Caco-2 (cell line): ENCODE data around the gene MBD5. TPM values are rescaled to one million over a fixed set of nuclear protein-coding genes. Genes with fewer than 3 reads are reported as not detected.

Experiments
- BruUV-seq: library from RNA; stranded (reverse); fragments of 400-500 nt; replicated peaks from 2 replicates; lab custom pipeline; 2021; lab: Mats Ljungman, UMichigan
- CTCF ChIA-PET: fragments of 300-600 bp; sonication (Branson Sonifier 250); formaldehyde crosslinking; loops from one replicate; lab custom pipeline; 2022; ENCODE audit warnings: antibody characterized with exemption; lab: Charles Lee
- POLR2A ChIA-PET: fragments of 300-600 bp; sonication (Branson Sonifier 250); formaldehyde crosslinking; loops from one replicate; lab custom pipeline; 2022; ENCODE audit warnings: antibody characterized with exemption; lab: Charles Lee
- DNase-seq, 2 experiments: peaks; one replicate each; pipeline versions ENCODE4 v3.0.0 to v3.0.0-alpha.2; 2020 to 2022
- H3K27me3 ChIP-seq: replicated peaks from 2 replicates; pipeline ENCODE4 v1.6.0; 2011; ENCODE audit warnings: low read length; ENCODE audit not compliant: control insufficient read depth, insufficient read depth
- H3K36me3 ChIP-seq: 2 replicates; pipeline ENCODE4 v1.5.1; 2011; ENCODE audit warnings: low read length; ENCODE audit not compliant: control insufficient read depth, insufficient read depth
- H3K4me1 ChIP-seq: fragments of 250-450 bp; sonication (Bioruptor Pico); 2 replicates; pipeline ENCODE4 v1.5.1; 2020; ENCODE audit warnings: mild to moderate bottlenecking
- H3K4me3 ChIP-seq: 2 replicates; pipeline ENCODE4 v1.5.1; 2011; ENCODE audit warnings: low read depth, mild to moderate bottlenecking, control low read depth, low read length
- H3K9me3 ChIP-seq: fragments of 250-450 bp; sonication (Bioruptor Pico); 2 replicates; pipeline ENCODE4 v1.5.1; 2020; ENCODE audit warnings: mild to moderate bottlenecking, moderate library complexity
- H3K27ac Mint-ChIP-seq: one replicate; pipeline ENCODE4 v1.8.0; 2022; ENCODE audit warnings: mixed read lengths; ENCODE audit not compliant: unreplicated experiment
- H3K27me3 Mint-ChIP-seq: one replicate; pipeline ENCODE4 v1.8.0; 2022; ENCODE audit warnings: mixed read lengths; ENCODE audit not compliant: insufficient read depth, unreplicated experiment
- H3K36me3 Mint-ChIP-seq: one replicate; pipeline ENCODE4 v1.8.0; 2022; ENCODE audit warnings: mild to moderate bottlenecking, mixed read lengths; ENCODE audit not compliant: insufficient read depth, unreplicated experiment
- H3K4me1 Mint-ChIP-seq: one replicate; pipeline ENCODE4 v1.8.0; 2022; ENCODE audit warnings: low read depth, mixed read lengths; ENCODE audit not compliant: unreplicated experiment
- H3K4me3 Mint-ChIP-seq: one replicate; pipeline ENCODE4 v1.8.0; 2022; ENCODE audit warnings: mild to moderate bottlenecking, moderate library complexity, mixed read lengths; ENCODE audit not compliant: unreplicated experiment
- H3K9me3 Mint-ChIP-seq: one replicate; pipeline ENCODE4 v1.8.0; 2022; ENCODE audit warnings: mixed read lengths; ENCODE audit not compliant: unreplicated experiment
- intact Hi-C: fragments of 100-400 bp; cut with micrococcal nuclease; formaldehyde crosslinking; loops from one replicate; pipeline ENCODE4 v1.10.0; 2022; ENCODE audit not compliant: unreplicated experiment
- total RNA-seq: library from RNA; stranded (reverse); gene quantifications from 2 replicates; pipeline ENCODE4 v1.2.3, GENCODE V29; 2022
- TF ChIP-seq, protein P1 (sequence below), 2 experiments: fragments of 200-600 bp in 1 of 2; IDR thresholded peaks; 1 replicate in 1 of 2; 2 replicates in 1 of 2; pipeline versions ENCODE4 v1.5.1 to v1.8.0; 2011 to 2022; ENCODE audit warnings: antibody characterized with exemption in 1 of 2, control low read depth in 1 of 2, inconsistent platforms in 1 of 2, low read depth in 1 of 2, low read length in 1 of 2, mild to moderate bottlenecking in 1 of 2, moderate library complexity in 1 of 2; ENCODE audit not compliant: insufficient read depth in 1 of 2, severe bottlenecking in 1 of 2, unreplicated experiment in 1 of 2

Gene MBD5
- total RNA-seq, 1 experiment from 2014 or later, result 23.7 TPM

DNA sequence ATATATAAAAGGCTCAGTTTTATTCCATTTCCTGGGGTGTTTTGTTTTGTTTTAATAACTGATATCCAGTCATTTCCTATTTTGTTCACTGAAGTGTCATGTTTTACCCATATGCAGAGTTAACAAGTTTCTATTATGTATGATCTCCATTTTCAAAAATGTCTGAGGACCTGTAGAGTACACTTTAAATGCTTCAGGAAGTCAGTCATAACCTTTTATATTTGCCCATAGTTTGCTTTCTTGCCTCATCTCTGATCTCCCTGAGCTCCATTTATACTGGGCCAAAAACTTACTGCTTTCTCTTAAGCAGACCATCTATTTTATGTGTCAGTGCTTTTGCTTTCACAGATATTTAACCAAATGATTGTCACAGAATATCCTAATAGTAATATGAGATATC is 278.7 kb downstream of the MBD5 start:
- no peaks in the 10 kb centered on the region for H3K36me3 ChIP-seq
- H3K36me3 Mint-ChIP-seq, result no peaks in the 10 kb centered on the region
- intact Hi-C loops, result no loop called here
- TF ChIP-seq, protein P1, sequence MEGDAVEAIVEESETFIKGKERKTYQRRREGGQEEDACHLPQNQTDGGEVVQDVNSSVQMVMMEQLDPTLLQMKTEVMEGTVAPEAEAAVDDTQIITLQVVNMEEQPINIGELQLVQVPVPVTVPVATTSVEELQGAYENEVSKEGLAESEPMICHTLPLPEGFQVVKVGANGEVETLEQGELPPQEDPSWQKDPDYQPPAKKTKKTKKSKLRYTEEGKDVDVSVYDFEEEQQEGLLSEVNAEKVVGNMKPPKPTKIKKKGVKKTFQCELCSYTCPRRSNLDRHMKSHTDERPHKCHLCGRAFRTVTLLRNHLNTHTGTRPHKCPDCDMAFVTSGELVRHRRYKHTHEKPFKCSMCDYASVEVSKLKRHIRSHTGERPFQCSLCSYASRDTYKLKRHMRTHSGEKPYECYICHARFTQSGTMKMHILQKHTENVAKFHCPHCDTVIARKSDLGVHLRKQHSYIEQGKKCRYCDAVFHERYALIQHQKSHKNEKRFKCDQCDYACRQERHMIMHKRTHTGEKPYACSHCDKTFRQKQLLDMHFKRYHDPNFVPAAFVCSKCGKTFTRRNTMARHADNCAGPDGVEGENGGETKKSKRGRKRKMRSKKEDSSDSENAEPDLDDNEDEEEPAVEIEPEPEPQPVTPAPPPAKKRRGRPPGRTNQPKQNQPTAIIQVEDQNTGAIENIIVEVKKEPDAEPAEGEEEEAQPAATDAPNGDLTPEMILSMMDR (IDR thresholded peaks at IDR 0.05; ENCODE audit: insufficient read depth in 1 of 2, low read depth in 1 of 2, low read length in 1 of 2, severe bottlenecking in 1 of 2, unreplicated experiment in 1 of 2), result no peak
- H3K4me3 ChIP-seq, result no peak overlapping the region
- ChIA-PET POLR2A (no interaction called here), CTCF (interaction anchor here (0.6 kb wide), 1 partner anchor 208 kb away, joined by 4 read pairs; no protein-coding TSS in a partner anchor)
- no TSS peak for BruUV-seq
- no peaks in the 10 kb centered on the region for H3K4me1 ChIP-seq
- no peak for DNase-seq
- H3K9me3 ChIP-seq, result no peaks in the 10 kb centered on the region
- H3K4me3 Mint-ChIP-seq, result no peak overlapping the region
- no peaks in the 10 kb centered on the region for H3K9me3 Mint-ChIP-seq
- H3K27ac Mint-ChIP-seq, result no peak overlapping the region
- H3K4me1 Mint-ChIP-seq, result no peaks in the 10 kb centered on the region
- no peaks in the 10 kb centered on the region for H3K27me3 Mint-ChIP-seq
- H3K27me3 ChIP-seq, result no peaks in the 10 kb centered on the region

DNA sequence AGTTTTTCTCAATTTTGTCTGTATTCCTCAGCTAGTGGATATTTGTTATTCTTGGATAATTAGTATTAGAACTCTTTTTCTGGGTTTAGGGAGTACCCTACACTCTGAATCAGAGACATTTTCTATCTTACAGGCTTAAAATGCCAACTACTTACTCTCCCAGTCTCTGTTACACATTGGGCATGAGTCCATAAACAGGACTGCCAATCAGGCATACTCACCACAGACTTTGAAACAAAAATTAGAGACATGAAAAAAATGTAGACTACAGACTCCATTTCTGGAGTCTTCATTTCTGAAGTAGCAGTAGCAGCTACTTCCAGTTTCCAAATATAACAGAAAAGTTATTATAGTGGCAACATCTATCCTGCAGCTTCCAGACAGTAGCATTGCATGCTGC is 279.7 kb downstream of the MBD5 start:
- intact Hi-C loops, result no loop called here
- H3K27me3 Mint-ChIP-seq, result no peaks in the 10 kb centered on the region
- no peak overlapping the region for H3K27ac Mint-ChIP-seq
- ChIA-PET POLR2A (no interaction called here), CTCF (no interaction called here)
- no TSS peak for BruUV-seq
- Histone ChIP-seq H3K27me3 (no peaks in the 10 kb centered on the region), H3K9me3 (no peaks in the 10 kb centered on the region), H3K4me3 (no peak overlapping the region), H3K4me1 (no peaks in the 10 kb centered on the region), H3K36me3 (no peaks in the 10 kb centered on the region)
- no peak for DNase-seq
- H3K4me1 Mint-ChIP-seq, result no peaks in the 10 kb centered on the region
- no peak overlapping the region for H3K4me3 Mint-ChIP-seq
- TF ChIP-seq, protein P1 (IDR thresholded peaks at IDR 0.05; ENCODE audit: insufficient read depth in 1 of 2, low read depth in 1 of 2, low read length in 1 of 2, severe bottlenecking in 1 of 2, unreplicated experiment in 1 of 2), result no peak
- no peaks in the 10 kb centered on the region for H3K36me3 Mint-ChIP-seq
- no peaks in the 10 kb centered on the region for H3K9me3 Mint-ChIP-seq

DNA sequence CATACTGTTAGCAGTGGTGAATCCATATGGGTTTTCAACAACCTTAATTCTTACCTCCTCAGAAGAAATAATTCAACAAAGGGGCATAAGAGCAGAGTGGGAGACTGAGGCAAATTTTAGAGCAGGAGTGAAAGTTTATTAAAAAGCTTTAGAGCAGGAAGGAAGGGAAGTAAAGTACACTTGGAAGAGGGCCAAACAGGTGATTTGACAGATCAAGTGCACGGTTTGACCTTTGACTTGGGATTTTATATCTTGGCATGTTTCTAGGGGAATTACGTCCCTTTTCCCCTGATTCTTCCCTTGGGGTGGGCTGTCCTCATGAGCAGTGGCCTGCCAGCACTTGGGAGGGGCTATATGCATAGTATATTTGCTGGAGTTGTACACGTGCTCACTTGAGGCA is 280.5 kb downstream of the MBD5 start:
- no peak overlapping the region for H3K4me3 ChIP-seq
- intact Hi-C loops, result no loop called here
- Mint-ChIP-seq H3K4me3 (no peak overlapping the region), H3K4me1 (no peaks in the 10 kb centered on the region), H3K27ac (no peak overlapping the region), H3K27me3 (no peaks in the 10 kb centered on the region), H3K9me3 (no peaks in the 10 kb centered on the region), H3K36me3 (no peaks in the 10 kb centered on the region)
- no peaks in the 10 kb centered on the region for H3K9me3 ChIP-seq
- H3K4me1 ChIP-seq, result no peaks in the 10 kb centered on the region
- ChIA-PET POLR2A (no interaction called here), CTCF (no interaction called here)
- H3K27me3 ChIP-seq, result no peaks in the 10 kb centered on the region
- no peak for DNase-seq
- no peaks in the 10 kb centered on the region for H3K36me3 ChIP-seq
- TF ChIP-seq, protein P1 (IDR thresholded peaks at IDR 0.05; ENCODE audit: insufficient read depth in 1 of 2, low read depth in 1 of 2, low read length in 1 of 2, severe bottlenecking in 1 of 2, unreplicated experiment in 1 of 2), result no peak
- BruUV-seq, result no TSS peak
